ENCODE data around the gene CACNG8.

CACNG8 gene

DNA sequence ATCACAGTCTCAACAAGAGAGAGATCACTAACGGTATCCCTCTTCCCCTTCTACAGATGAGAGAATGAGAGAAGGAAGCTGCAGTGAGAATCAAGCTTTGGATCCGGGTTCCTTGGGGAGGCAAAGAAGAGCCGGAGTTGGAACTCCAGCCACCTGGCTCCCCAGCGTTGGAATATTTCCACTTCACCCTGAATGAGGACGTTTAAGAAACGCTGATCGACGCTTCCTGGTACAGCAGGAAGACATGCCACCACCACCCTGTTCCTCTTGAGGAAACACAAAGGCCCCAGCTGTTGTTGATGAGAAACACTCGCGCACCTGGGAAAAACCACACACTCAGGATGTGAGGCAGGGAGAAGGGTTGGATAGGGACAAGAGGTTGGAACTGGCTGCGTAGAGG is 11.3 kb upstream of the CACNG8 start:
- ATAC-seq (replicated peaks; ENCODE audit: extremely low read depth, poor library complexity, severe bottlenecking) (no peak), DNase-seq (ENCODE audit: low spot score in 2 of 2) (no peak)
- Mint-ChIP-seq H3K36me3 (ENCODE audit: insufficient read depth) (no peaks in the 10 kb centered on the region), H3K4me1 (no peaks in the 10 kb centered on the region), H3K27me3 (peaks cover 47% of the 10 kb centered on the region), H3K4me3 (no peak overlapping the region), H3K27ac (ENCODE audit: low read depth) (no peak overlapping the region), H3K9me3 (no peaks in the 10 kb centered on the region)

- Mint-ChIP-seq H3K27ac (ENCODE audit: low read depth) (no peak overlapping the region), H3K27me3 (peaks cover 48% of the 10 kb centered on the region), H3K4me1 (no peaks in the 10 kb centered on the region), H3K4me3 (no peak overlapping the region), H3K9me3 (no peaks in the 10 kb centered on the region), H3K36me3 (ENCODE audit: insufficient read depth) (no peaks in the 10 kb centered on the region)
- ATAC-seq (replicated peaks; ENCODE audit: extremely low read depth, poor library complexity, severe bottlenecking) (no peak), DNase-seq (ENCODE audit: low spot score in 2 of 2) (no peak)
These were observed 10.8 kb upstream of the CACNG8 start for GRCh38 chr19:53951947-53952346.

DNA sequence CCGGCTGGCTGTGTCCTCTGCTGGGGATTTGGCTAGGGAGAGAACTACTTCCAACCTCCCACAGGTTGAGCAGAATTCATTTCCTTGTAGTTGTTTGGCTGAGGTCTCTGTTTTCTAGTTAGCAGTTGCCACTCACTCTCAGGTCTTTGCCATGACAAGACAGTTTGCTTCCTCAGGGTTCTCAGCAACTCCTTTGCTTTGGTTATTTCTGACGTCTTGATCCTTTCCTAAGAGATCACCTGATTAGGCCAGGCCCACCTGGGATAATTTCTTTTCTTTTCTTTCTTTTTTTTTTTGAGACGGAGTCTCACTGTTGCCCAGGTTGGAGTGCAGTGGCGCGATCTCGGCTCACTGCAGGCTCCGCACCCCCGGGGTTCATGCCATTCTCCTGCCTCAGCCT is 9.4 kb upstream of the CACNG8 start:
- Mint-ChIP-seq H3K9me3 (no peaks in the 10 kb centered on the region), H3K36me3 (ENCODE audit: insufficient read depth) (no peaks in the 10 kb centered on the region), H3K27me3 (peaks cover 51% of the 10 kb centered on the region), H3K27ac (ENCODE audit: low read depth) (no peak overlapping the region), H3K4me3 (no peak overlapping the region), H3K4me1 (peaks cover under 1% of the 10 kb centered on the region)
- DNase-seq (ENCODE audit: low spot score in 2 of 2), result no peak
- no peak for ATAC-seq (replicated peaks; ENCODE audit: extremely low read depth, poor library complexity, severe bottlenecking)

DNA sequence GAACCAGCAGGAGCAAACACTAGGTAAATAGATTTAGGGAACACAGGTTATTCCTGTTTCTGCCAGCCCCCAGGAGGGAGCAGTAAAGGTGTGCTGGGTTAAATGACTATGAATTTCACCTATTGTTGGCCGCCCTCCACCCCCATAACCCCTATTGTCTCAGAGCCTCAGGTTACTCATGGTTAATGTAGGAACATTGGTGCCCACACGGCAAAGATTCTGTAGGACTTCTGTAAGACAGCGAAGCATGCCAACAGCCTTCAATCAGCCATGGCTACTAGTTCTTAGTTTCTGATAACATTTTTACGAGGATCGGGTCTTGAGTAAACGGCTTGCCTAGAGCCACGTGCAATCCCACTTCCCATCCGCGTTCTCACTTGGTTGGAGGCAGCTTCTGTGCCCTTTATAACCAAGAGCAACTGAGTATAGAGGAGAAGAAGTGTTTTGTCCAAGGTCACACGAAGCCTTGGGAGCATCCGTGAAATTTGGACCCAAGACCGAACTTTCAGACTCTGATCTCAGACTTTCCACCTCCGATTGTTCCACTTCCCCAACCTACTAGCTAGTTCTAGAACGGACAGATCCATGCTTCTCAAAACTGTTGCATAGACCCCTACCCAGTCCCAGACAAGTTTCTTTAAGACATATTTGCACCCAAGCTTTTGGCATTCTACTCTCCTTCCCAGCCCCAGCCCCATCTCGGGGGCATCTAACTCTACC is 5.1 kb upstream of the CACNG8 start:
- DNase-seq (ENCODE audit: low spot score in 2 of 2) (no peak), ATAC-seq (replicated peaks; ENCODE audit: extremely low read depth, poor library complexity, severe bottlenecking) (no peak)
- Mint-ChIP-seq H3K36me3 (ENCODE audit: insufficient read depth) (no peaks in the 10 kb centered on the region), H3K27me3 (peaks cover 75% of the 10 kb centered on the region), H3K27ac (ENCODE audit: low read depth) (no peak overlapping the region), H3K9me3 (no peaks in the 10 kb centered on the region), H3K4me3 (no peak overlapping the region), H3K4me1 (peaks cover 12% of the 10 kb centered on the region)

- DNase-seq (ENCODE audit: low spot score in 2 of 2), result no peak
- no peak overlapping the region for H3K27ac Mint-ChIP-seq (ENCODE audit: low read depth)
- H3K9me3 Mint-ChIP-seq, result no peaks in the 10 kb centered on the region
- peaks cover 12% of the 10 kb centered on the region for H3K4me1 Mint-ChIP-seq
- no peak for ATAC-seq (replicated peaks; ENCODE audit: extremely low read depth, poor library complexity, severe bottlenecking)
- peaks cover 75% of the 10 kb centered on the region for H3K27me3 Mint-ChIP-seq
- no peak overlapping the region for H3K4me3 Mint-ChIP-seq
- H3K36me3 Mint-ChIP-seq (ENCODE audit: insufficient read depth), result no peaks in the 10 kb centered on the region
These were observed 4.6 kb upstream of the CACNG8 start for GRCh38 chr19:53958168-53958571.

DNA sequence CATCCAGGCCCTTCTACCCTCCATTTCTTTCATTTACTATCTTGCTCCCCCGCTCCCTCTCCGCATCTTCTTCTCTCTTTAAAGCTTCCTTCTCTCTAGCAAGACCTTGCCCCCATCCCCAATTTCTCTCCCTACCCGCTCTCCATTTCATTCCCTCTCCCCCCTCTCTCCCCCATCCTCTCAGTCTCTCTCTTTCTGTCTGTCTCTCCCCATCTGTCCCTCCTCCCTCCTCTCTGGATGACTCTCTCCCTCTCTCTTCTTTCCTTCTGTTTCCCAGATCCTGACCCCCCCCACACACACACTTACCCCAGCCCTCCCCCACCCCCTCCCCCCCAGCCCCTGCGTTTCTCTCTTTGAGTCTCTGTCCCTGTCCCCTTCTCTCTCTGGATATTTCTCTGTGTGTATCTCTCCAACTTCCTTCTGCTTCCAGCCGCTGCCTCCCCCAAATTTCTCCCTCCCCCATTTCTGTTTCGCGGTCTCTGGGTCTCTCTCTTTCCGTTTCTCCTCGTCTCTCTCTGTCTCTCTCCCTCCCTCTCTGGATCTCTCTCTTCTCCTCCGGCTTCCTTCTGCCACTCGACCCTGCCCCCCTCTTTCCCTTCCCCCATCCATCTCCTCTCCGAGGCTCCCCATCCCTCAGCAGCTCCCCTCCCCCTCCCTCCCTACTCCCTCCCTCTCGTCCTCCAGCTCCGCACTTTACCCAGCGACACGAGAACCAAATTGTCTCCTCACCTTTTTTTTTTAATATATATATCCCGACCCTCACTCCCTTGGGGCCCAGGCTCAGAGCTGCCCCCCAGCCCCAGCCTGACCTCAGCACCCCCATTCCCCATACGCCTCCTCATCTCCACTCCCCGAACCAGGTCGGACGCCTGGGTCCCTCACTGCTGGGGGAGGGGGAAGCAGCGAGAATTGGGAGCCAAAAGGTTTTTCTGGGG is 3.6 kb upstream of the CACNG8 start:
- Mint-ChIP-seq H3K4me1 (peaks cover 12% of the 10 kb centered on the region), H3K27ac (ENCODE audit: low read depth) (no peak overlapping the region), H3K27me3 (peaks cover 84% of the 10 kb centered on the region), H3K4me3 (no peak overlapping the region), H3K9me3 (no peaks in the 10 kb centered on the region), H3K36me3 (ENCODE audit: insufficient read depth) (peaks cover 1% of the 10 kb centered on the region)
- DNase-seq (ENCODE audit: low spot score in 2 of 2) (no peak), ATAC-seq (replicated peaks; ENCODE audit: extremely low read depth, poor library complexity, severe bottlenecking) (no peak)

- Mint-ChIP-seq H3K9me3 (no peaks in the 10 kb centered on the region), H3K27me3 (peaks cover 88% of the 10 kb centered on the region), H3K27ac (ENCODE audit: low read depth) (no peak overlapping the region), H3K4me1 (peaks cover 12% of the 10 kb centered on the region), H3K36me3 (ENCODE audit: insufficient read depth) (peaks cover 1% of the 10 kb centered on the region), H3K4me3 (no peak overlapping the region)
- ATAC-seq (replicated peaks; ENCODE audit: extremely low read depth, poor library complexity, severe bottlenecking) (no peak), DNase-seq (ENCODE audit: low spot score in 2 of 2) (no peak)
These were observed 2.5 kb upstream of the CACNG8 start for GRCh38 chr19:53960187-53960586.

- H3K4me1 Mint-ChIP-seq, result peaks cover 12% of the 10 kb centered on the region
- no peak for DNase-seq (ENCODE audit: low spot score in 2 of 2)
- H3K27ac Mint-ChIP-seq (ENCODE audit: low read depth), result no peak overlapping the region
- H3K27me3 Mint-ChIP-seq, result peaks cover 88% of the 10 kb centered on the region
- no peaks in the 10 kb centered on the region for H3K9me3 Mint-ChIP-seq
- peaks cover 1% of the 10 kb centered on the region for H3K36me3 Mint-ChIP-seq (ENCODE audit: insufficient read depth)
- H3K4me3 Mint-ChIP-seq, result no peak overlapping the region
- ATAC-seq (replicated peaks; ENCODE audit: extremely low read depth, poor library complexity, severe bottlenecking), result no peak
These were observed 1.9 kb upstream of the CACNG8 start for GRCh38 chr19:53960886-53961285.

DNA sequence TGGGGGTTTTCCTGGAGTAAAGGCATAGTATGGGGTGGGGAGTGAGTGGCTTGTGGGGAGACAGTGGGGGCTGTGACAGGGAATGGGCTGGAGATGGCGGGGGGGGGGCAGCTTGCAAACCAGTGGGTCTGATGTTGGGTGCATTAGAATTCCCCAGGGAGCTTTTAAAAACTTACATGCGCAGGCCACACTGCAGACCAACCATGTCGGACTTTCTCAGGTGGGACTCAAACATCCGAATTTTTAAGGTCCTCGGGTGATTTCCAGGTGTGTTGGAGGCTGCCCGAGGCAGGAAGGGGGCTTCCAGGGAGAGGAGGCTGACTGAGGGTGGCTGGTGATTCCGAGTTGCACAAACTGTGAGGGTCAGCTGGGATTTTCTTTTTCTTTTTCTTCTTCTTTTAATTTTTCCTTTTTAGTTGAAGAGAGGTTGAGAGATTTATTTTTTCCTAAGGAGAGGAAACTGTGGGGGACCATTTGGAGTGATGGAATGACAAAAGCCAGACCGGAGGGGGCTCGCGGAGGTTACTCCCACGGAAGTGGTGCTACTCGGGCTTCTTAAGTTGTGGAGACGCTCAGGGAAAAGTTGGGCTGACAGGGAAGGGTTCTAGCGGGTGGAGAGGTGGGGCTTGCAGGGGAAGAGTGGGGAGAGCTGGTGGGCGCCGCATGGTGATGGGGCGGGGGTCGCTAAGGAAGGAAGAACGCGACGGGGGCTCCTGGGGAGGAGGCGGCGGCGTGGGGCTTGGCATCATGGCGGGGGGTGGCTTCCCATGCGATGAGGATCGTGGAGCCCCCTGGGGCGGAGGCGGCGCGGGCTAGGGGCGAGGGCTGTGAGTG is 997 bp upstream of the CACNG8 start:
- ATAC-seq (replicated peaks; ENCODE audit: extremely low read depth, poor library complexity, severe bottlenecking) (no peak), DNase-seq (ENCODE audit: low spot score in 2 of 2) (no peak)
- Mint-ChIP-seq H3K4me3 (no peak overlapping the region), H3K4me1 (peaks cover 12% of the 10 kb centered on the region), H3K36me3 (ENCODE audit: insufficient read depth) (peaks cover 1% of the 10 kb centered on the region), H3K9me3 (no peaks in the 10 kb centered on the region), H3K27ac (ENCODE audit: low read depth) (no peak overlapping the region), H3K27me3 (peaks cover 93% of the 10 kb centered on the region)

- no peak for DNase-seq (ENCODE audit: low spot score in 2 of 2)
- H3K36me3 Mint-ChIP-seq (ENCODE audit: insufficient read depth), result peaks cover 1% of the 10 kb centered on the region
- H3K4me1 Mint-ChIP-seq, result peaks cover 6% of the 10 kb centered on the region
- ATAC-seq (replicated peaks; ENCODE audit: extremely low read depth, poor library complexity, severe bottlenecking), result no peak
- peaks cover 78% of the 10 kb centered on the region for H3K27me3 Mint-ChIP-seq
- no peaks in the 10 kb centered on the region for H3K9me3 Mint-ChIP-seq
- H3K4me3 Mint-ChIP-seq, result no peak overlapping the region
- H3K27ac Mint-ChIP-seq (ENCODE audit: low read depth), result no peak overlapping the region
These were observed 2.4 kb downstream of the CACNG8 start for GRCh38 chr19:53965091-53965490.

DNA sequence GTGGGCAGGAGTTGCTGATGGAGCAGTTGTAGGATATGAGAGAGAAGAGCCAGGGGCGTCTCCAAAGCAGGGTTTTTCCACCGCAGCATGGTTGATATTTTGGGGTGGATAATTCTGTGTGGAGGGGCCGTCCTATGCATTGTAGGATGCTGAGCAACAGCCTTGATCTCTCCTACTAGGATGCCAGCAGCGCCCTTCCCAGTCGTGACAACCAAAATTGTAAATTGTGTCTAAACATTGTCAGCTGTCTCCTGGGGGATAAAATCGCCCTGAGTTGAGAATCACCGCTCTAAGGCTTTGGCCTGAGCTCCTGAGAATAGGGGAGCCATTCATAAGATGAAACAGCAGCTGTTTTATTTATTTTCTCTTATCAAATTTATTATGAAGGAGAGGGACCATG is 4.2 kb downstream of the CACNG8 start:
- Mint-ChIP-seq H3K9me3 (no peaks in the 10 kb centered on the region), H3K27ac (ENCODE audit: low read depth) (no peak overlapping the region), H3K4me1 (no peaks in the 10 kb centered on the region), H3K4me3 (no peak overlapping the region), H3K36me3 (ENCODE audit: insufficient read depth) (peaks cover 1% of the 10 kb centered on the region), H3K27me3 (peaks cover 75% of the 10 kb centered on the region)
- ATAC-seq (replicated peaks; ENCODE audit: extremely low read depth, poor library complexity, severe bottlenecking) (no peak), DNase-seq (ENCODE audit: low spot score in 2 of 2) (no peak)

DNA sequence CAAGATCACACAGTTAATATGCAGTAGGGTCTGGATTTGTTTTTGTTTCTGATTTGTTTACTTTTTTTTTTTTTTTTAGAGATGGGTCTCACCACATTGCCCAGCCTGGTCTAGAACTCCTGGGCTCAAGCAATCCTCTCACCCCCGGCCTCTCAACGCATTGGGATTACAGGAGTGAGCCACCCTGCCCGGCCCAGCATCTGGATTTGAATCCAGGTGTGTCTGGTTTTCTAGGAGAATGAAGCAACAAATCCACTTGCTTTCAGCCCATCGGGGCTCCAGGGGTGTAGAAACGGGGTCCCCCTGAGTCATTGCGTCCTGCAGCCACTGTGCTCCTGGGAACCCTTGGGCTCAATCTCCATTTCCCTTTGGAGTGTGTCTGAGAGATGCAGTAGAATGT is 6.6 kb downstream of the CACNG8 start:
- no peak overlapping the region for H3K4me3 Mint-ChIP-seq
- H3K9me3 Mint-ChIP-seq, result no peaks in the 10 kb centered on the region
- H3K27me3 Mint-ChIP-seq, result peaks cover 64% of the 10 kb centered on the region
- H3K36me3 Mint-ChIP-seq (ENCODE audit: insufficient read depth), result no peaks in the 10 kb centered on the region
- H3K27ac Mint-ChIP-seq (ENCODE audit: low read depth), result no peak overlapping the region
- H3K4me1 Mint-ChIP-seq, result no peaks in the 10 kb centered on the region
- ATAC-seq (replicated peaks; ENCODE audit: extremely low read depth, poor library complexity, severe bottlenecking) (no peak), DNase-seq (ENCODE audit: low spot score in 2 of 2) (no peak)

Measured in central memory CD8-positive, alpha-beta T cell (primary cell).